ENCODE results near the gene MVB12B.
"Not testable (repeated sequence)": the region's sequence is repeated elsewhere in the genome, so short reads cannot be mapped to it uniquely, and the experiment has no call there.

Gene MVB12B

DNA sequence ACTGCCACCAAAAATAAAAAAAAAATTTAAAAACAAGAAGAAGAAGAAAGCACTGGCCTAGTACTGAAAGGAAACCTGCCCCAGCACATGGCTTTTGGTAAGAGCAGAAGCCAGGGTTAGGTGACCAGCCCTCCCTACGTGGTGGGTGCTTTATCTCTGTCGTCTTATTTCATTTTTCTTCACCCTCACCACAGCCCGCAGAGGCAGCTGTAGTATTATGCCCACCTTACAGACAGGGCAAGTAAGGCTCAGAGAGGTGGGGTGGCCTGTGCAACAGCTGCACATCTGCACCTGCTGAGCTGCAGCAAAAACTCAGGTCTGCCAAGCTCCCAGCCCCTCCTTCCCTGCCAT lies 146.3 kb downstream of the MVB12B start:
- no peak for DNase-seq (ENCODE audit: low read depth)

DNA sequence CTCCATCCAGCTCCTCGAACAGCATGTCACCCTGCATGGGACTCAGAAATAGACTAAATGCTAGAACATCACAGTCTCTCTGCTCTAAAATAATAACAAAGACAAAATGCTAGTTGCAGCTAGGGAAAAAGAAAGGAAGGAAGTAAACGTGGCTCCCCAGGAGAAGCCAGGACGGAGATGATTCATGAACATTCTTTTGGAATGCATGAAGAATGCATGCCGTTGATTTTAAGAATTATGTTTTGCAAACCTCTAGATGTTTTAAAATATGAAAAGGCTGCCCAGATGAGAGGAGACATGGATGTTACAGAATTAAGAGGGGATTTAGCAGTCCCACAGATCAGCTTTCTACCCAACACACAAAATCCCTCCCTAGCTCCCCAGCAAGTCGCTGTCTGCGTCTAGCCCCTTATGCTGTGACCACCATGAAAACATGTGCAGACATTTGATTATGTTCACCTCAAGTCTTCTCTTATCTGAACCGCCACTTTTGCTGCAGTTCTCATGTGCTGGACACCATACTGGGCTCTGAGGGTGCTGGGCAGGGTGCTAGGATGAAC lies 147.7 kb downstream of the MVB12B start:
- DNase-seq (ENCODE audit: low read depth): no peak

DNA sequence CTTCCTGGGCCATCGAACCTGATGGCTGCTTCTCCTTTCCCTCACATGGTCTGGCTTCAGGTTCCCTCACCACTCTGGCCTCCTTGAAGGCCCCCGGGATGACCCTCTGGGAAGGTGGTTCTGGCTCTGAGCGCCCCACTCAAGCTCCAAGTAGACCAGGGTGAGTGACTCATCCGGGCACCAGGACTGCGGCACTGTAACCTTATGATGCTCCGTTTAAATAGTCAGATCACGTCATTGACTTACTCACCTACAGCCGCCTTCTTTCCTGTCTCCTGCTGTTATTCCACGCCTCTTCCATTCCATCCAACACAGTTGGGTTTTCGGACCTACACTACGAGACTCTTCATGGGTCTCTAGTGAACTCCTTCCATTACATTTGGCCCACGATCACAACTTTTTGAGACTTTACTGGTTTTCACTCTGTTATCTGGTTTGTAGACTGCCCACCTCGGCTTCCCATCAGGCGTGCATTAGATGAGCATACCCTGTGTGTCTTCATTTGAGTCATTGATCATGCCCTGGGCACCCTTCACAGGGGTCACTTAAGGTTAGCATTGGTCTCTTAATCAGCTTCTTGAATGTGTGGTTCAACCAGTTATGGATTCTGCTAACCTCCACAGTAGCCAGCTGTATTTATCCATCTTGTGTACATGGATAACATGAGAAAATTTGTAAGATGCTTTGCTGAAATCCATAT lies 148.3 kb downstream of the MVB12B start:
- DNase-seq (ENCODE audit: low read depth): no peak

DNA sequence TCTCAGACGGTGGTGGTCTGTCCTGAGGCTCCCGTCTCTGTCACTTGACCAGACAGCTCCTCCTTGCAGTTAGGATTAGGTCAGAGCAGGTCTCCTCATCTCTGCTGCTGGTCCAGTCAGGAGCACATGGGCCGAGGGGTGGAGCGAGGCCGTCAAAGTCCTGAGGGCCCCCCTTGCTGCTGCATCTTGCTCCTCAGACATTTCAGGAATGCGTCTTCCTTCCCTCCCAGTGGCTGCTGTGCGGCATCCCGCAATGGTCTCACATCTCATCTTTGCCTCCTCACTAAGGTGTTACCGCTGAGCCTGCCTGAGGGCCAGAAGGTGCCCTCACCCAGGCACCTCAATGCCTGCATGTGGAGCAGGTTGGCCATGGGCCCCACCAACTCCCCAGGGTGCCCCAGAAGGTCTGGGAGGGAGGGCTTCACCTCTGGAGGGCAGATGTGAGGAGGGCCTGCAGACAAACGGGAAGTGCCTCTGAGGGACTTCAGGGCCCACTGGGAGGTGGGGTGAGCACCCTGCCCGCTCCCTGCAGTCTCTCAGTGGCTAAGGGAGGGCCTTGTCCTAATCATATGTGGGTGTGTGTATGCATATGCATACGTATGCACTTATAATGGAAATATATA lies 149.4 kb downstream of the MVB12B start:
- no peak for DNase-seq (ENCODE audit: low read depth)

DNA sequence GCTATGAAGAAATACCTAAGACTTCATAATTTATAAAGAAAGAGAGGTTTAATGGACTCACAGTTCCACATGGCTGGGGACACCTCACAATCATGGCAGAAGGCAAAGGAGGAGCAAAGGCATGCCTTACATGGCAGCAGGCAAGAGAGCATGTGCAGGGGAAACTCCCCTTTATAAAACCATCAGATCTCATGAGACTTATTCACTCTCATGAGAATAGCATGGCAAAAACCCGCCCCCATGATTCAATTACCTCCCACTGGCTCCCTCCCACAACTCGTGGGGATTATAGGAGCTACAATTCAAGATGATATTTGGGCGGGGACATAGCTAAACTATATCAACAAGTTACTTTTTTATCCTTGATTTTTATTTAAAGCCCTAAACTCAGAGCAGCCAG lies 150.8 kb downstream of the MVB12B start:
- DNase-seq (ENCODE audit: low read depth): not testable (repeated sequence)

DNA sequence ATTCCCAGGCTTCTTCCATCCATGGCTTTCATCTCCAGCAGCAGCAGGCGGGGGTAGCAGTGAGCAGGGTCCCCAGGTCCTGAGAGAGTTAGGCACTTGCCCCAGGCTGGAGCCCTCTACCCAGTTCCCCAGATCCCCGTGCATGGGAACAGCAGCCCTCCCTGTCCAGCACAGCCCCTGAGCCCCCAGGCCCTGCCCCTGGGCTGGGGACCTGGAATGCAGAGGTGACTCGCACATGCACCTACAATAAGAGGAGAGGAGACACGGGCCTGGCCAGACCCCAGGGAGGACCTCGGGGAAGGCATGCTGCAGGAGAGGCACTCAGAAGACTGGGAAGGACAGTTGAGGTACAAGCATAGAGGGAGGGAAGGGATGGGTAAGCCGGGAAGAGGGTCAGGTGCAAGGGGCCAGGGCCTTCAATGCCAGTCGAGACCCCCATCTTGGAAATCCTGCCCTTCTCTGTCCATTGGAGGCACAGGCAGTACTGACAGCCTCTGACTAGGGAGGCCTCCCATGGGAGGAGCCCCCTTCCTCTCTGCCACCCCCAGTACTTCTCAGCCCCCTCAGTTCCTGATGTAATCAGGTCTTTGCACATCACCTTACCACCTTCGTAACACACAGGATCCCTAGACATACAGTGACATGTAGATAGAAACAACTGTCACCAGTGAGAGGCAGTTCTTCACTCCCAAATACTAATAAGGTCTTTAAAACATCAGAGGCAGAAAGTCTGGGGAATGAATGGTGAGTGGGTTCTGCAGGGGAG lies 151.8 kb downstream of the MVB12B start:
- no peak for DNase-seq (ENCODE audit: low read depth)

DNA sequence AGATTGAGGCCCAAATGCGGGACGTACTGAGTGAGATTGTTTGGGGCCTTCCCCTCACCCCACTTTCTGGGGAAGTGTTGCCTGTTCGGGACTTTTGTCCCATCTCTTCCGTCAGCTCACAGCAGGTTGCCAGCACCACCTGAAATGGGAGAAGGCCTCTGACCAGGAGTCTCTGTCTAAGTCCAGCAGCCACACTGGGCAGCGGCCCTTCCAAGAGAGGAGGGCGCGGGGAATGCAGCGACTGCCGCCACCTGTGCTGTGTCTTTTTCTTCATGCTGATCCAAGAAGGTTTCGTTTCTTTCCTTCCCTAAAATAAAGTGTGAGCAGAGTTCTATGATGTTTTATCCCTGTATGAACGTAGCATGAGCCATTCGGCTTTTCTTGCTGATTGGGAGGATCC lies 152.9 kb downstream of the MVB12B start:
- DNase-seq (ENCODE audit: low read depth): no peak

DNA sequence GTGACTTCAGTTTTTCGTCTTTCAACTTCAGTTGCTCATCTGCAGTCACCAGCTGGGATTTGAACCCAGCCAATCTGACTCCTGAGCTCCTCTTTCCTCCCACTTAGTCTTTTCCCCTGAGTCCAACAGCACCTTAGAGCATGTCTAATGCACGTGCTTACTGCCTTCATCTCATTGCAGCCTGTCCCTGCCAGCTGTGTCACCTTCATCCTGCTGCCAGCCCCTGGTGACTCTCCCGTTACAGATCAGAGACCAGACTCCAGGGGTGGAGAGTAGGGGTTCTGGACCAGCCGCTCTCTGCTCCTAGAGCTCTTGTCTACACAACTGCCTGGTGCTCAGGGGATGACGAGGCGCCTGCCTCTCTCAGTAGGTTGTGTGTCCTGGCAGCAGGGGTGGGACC lies 154.2 kb downstream of the MVB12B start:
- DNase-seq (ENCODE audit: low read depth): no peak

DNA sequence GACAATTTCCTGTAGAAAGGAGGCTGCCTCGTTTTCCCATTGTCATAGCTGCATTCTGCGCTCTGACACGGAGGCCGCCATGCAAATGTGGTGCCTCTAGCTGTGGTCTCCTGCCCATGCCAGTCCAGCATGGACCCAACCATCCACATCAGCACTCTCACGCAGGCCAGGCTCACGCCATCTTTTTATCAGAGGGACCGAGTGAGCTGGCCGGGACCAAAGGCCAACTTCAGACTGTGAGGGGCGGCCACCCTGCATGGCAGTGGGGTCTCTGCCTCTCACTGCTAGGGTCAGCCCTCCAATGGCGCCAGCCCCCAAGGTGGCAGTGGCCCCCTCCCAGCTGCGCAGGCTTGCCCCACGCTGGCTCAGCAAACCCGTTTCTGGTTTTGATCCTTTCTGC lies 155.2 kb downstream of the MVB12B start:
- DNase-seq (ENCODE audit: low read depth): no peak

DNA sequence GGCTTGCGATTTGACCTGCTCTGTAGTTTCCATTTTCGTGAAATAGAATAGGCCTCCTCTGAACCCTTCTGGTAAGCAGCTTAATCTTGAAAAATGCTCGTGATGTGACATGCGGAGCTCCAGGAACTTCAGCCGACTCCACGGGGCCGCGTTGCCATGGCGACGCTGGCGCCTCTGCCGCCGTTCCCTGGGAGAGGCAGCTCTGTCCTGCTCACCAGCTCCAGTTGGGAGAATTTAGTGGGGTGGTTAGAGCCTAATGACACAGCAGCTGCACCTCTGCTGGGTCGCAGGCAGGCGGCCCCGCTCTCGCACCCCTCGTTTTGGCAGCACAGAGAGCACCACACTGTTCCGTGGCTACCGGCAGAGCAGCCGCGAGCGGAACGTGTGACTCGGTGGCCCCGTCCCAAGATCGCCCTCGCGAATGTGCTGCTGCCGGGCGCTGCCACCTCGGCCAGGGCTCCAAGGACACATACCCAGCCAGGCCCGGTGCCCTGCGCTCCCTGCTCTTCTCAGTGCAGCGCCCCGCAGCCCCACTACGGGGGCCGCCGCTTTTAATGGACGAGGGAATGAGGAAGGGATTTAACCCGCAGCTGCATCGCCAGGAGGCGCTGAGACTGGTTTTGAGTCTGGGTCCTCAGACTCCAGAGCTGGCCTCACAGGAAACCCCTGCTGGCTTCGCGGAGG lies 155.9 kb downstream of the MVB12B start:
- no peak for DNase-seq (ENCODE audit: low read depth)

DNA sequence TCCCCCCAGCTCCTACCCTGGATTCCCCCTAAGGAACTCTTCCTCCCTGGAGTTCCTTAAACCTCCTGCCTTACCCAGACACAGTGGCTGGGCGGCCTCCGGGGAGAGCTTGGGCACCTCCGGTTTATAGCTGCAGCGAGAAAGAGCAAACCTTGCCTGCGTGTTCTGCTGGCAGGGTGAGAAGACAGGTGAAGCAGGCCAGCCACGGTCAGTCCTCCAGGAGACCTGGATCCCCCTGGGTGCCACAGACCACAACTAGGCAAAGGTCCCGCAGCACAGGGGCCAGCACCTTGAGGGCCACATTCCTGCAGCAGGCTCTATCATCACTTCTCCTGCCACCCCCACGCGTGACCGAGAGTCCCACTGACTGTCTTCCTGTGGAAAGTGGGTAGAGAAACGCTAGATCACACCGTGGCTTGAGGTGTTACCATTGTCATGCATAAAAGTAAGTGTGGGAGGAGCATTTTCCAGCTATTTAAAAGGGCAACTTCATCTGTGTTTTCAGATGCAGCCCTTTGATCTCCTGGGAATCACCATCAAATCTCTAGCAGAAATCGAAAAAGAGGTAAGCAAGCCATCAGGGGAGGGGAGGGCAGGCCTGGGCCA lies 156.9 kb downstream of the MVB12B start:
- no peak for DNase-seq (ENCODE audit: low read depth)

DNA sequence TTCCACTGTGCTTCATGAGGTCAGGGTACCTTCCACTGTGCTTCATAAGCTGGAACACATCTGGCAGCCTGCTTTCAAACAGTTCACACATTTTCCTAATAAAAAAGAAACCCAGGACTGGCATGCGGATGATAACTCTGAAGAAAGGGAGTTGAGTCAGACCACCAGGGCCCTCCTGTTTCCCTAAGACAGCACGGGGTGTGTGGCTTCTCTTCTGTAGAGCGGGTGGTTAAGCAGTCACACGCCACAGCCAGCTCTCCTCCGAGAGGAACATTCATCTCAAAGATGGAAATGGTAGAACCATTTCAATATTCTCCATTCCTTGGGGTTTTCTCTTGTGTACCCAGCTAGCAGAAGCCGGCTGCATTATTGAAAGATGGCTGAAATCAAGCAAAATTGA lies 159.0 kb downstream of the MVB12B start:
- no peak for DNase-seq (ENCODE audit: low read depth)

DNA sequence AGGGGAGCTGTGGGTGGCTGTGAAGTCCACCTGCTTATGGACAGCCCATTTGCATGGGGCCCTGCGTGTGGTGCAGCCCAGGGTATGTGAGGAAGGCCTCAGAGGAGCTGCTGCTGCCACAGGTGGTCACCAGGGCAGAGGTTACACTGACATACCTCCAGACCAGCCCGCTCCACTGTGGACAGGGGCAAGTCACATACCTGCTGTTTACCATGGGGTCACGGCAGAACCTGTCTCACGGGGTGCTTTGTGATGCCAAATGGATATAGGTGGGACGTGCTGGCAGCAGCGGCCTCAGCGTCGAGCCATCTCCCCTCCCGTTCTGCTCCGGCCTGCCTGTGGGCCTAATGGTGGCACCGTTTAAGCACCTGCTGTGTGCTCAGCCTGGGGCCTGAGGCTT lies 159.6 kb downstream of the MVB12B start:
- DNase-seq (ENCODE audit: low read depth): no peak

DNA sequence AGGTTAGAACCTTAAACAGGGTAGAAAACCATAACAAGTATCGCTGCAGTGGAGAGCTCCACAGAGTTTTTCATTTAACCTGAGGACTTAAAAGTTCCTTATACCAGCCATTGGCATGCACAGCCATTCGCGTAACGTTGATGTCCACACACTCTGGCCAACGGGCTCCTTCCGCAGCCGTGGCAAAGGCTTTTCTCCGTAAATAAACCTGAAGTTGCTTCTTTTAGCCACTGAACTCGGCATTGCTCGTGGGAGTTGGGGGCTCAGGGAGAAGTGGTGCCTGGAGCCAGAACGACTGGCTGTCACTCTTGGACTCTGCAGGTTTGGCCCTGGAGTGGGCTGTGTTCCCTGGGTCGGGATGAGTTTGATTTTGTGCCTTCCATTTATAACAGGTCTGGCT lies 161.2 kb downstream of the MVB12B start:
- DNase-seq (ENCODE audit: low read depth): no peak

DNA sequence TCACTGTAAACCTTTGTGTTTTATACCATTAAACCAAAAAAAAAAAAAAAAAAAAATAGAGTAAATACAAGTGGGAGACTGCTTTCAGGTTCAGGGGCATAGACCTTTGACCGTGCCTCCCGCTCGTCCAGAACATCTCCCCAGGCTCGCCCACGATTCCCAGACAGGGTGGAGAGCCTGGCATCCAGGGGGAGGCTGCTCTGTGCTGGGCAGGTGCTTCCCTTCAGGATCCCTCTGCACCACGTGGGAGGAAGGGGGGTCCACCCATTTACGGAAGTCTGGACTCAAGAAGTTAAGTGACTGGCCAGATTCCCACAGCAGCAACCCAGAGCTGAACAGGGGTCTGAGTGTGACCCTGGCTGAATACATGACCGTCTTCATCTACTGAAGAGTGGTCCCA lies 161.7 kb downstream of the MVB12B start:
- no peak for DNase-seq (ENCODE audit: low read depth)

DNA sequence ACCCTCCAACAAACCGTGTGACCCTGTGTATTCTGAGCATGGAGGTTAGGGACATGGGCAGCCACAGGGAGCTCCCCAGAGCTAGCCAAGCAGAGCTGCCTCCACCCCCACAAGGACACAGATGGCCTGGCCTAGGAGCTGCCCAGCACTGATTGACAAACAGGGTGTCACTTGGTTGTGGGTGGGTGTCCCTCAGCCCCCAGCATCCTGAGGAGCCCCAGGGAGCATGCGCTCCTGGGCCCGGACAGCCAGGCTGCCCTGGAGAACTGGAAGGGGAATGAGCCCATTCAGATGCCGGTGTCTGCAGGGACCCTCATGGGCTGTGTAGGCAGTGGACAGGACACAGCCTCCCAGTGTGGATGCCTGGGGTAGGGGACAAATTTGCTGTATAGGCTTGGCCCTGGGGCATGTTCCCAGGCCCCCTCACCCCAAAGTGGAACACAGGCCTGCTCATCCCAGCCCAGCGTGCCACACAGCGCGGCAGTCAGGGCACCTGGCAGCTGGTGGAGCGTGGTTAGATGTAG lies 162.3 kb downstream of the MVB12B start:
- no peak for DNase-seq (ENCODE audit: low read depth)

DNA sequence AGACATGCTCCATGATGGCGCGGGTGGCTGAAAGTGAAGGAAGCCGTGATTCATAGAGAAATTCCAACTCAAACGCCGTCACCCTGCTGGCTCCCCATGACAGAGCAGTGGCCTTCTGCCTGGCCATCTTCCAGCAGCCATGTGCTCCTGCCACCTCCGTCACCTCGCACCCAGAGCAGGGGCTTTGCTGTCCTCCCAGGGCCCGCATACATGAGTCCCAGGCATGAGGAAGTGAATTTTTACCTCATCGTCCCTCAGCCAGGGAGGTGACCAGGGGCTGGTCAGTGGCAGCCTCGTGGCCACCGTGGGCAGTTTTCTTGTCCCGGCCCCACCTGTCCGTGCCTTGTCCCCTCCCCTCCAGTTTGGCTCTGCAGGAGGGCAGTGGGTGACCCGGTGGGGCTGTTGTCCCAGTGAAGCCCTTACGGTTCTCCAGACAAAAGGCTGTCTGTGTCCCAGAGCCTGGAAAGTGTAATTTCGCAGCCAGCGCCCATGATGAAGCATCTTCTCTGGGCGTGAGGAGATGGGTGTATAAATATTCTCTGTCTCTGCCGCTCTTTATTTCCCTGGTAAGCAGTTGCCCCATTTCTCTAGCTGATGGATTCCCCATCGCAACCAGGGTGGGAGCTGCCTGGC lies 163.1 kb downstream of the MVB12B start:
- no peak for DNase-seq (ENCODE audit: low read depth)

DNA sequence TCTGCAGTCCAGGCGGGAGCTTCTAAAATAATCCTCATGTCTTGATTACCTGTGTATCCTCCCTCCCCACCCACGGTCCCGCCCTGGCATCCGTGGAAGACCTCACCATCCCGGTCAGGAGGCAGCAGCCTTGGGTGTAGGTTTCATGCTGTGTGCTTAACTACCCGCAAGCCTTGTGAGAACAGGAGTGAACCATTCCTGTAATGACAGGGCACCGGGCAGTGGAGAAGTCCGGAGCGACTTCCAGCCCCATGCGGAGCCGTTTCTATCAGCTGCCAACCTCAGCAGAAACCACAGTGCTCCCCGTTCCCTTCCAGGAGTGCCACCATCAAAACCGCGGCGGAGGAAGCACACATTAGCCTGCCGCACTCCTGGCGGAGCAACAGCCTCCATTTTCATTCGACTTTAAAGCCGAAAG lies 163.6 kb downstream of the MVB12B start:
- no peak for DNase-seq (ENCODE audit: low read depth)

DNA sequence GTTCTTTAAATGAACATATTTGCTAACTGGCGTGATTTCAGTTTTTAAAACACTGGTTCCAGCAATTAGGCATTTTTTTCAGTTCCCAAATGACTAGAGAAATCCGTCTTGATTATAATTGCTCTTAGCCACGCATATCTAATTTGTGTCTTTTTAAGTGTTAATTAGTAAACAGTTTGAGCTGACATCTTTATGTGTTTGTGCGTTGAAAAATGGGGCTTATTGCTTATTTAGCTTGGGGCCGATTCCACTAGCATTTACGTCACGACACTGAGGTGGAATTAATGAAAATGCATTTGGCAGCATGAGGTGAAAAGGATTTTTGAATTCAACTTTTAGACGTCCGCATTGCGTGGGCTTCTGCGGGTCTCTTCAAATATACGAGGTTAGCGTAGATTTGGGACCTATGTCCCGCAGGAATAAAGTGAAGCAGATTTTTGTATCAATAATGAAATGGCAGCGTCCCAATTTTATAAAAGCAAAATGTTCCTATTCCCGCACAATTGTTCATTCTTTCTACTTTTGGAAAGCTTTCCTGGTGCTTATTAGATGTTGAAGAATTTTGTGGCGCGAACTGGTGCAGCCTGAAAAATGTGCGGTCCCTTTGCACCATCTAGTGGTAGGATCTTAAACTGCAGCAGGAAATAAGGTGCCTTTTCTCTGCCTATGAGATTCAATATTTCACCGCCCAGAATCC lies 164.4 kb downstream of the MVB12B start:
- DNase-seq (ENCODE audit: low read depth): no peak

DNA sequence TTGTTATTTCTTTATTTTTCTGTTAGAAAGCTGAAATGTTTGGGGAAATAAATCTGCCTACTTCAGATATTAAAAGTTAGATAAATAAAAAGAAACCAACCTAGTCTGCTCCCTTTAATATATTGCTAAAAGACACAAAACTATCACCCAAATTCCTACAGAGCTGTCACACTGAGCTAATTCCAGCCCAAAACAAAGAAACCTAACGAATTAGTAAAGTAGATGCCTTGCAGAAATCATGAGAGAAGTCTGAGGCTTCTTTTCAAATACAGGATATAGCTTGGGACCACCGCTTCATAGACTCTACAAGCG lies 164.9 kb downstream of the MVB12B start:
- no peak for DNase-seq (ENCODE audit: low read depth)

DNA sequence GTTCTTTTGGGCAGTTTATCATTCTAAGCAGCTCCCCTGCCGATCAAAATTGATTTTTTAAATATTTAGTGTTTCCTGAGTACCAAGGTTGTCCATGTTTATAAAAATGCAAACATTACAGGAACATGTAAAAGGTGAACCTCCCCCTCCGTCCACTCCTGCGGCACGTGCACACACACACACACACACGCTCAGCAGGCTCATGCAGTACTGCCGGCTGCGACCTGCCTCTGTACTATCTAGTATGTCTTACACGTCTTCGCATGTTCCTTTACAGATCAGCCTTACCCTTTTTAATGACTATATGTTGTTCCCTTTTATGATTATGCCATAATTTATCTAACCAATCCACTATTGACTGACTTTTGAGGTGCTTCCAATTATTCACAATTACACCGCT lies 165.3 kb downstream of the MVB12B start:
- DNase-seq (ENCODE audit: low read depth): no peak

Data from stimulated activated CD8-positive, alpha-beta memory T cell treated with anti-CD3 and anti-CD28 coated beads, Interleukin-15, amount 100 ng/mL, for 24 hours (primary cell).